Epithelial cell of proximal tubule (primary cell): ENCODE results near the gene BMPR1B. TPM values are rescaled to one million over a fixed set of nuclear protein-coding genes. Genes with fewer than 3 reads are reported as not detected.

ENCODE experiments used
- DNase-seq: peaks from one replicate; pipeline ENCODE4 v3.0.0-alpha.2; 2011; ENCODE audit warnings: low read depth
- H3K4me3 ChIP-seq: 2 replicates; pipeline ENCODE4 v1.5.1; 2011; ENCODE audit warnings: low read depth, mild to moderate bottlenecking, low read length
- total RNA-seq: library from RNA; depleted of rRNA; stranded (reverse); fragments of >200 nt; gene quantifications from 2 replicates; pipeline ENCODE4 v1.2.3, GENCODE V29; 2015
- TF ChIP-seq, protein P1 (sequence below): conservative IDR thresholded peaks from 2 replicates; pipeline ENCODE4 v1.5.1; 2012; ENCODE audit warnings: low read depth, mild to moderate bottlenecking, low read length

The BMPR1B gene
- total RNA-seq, 1 donor from 2014 or later = 2.0 TPM

DNA sequence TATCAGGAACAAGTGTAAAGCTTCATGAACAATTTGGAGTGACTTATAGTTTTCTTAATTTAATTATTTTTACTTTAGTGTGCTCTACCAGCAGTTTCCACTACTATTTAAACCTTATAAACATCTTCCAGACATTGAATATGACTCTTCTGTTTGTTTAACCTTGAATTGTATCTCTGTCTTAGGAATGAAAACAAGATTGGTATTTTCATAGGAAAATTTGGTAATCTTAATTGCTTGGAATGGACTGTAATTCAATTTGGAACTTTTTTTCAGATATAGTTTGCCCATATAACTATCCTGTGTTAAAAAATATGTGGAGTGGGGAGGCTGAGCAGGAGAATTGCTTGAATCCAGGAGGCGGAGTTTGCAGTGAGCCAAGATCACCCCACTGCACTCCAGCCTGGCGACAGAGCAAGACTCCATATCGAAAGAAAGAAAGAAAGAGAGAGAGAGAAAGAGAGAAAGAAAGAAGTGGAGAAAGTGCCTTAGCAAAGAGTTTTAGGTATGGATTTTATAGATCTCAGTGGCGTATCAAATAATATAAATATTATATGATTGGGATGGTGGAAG is 242.4 kb downstream of the BMPR1B start:
- no peak overlapping the region for H3K4me3 ChIP-seq
- TF ChIP-seq, protein P1, sequence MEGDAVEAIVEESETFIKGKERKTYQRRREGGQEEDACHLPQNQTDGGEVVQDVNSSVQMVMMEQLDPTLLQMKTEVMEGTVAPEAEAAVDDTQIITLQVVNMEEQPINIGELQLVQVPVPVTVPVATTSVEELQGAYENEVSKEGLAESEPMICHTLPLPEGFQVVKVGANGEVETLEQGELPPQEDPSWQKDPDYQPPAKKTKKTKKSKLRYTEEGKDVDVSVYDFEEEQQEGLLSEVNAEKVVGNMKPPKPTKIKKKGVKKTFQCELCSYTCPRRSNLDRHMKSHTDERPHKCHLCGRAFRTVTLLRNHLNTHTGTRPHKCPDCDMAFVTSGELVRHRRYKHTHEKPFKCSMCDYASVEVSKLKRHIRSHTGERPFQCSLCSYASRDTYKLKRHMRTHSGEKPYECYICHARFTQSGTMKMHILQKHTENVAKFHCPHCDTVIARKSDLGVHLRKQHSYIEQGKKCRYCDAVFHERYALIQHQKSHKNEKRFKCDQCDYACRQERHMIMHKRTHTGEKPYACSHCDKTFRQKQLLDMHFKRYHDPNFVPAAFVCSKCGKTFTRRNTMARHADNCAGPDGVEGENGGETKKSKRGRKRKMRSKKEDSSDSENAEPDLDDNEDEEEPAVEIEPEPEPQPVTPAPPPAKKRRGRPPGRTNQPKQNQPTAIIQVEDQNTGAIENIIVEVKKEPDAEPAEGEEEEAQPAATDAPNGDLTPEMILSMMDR = no peak
- DNase-seq = no peak

DNA sequence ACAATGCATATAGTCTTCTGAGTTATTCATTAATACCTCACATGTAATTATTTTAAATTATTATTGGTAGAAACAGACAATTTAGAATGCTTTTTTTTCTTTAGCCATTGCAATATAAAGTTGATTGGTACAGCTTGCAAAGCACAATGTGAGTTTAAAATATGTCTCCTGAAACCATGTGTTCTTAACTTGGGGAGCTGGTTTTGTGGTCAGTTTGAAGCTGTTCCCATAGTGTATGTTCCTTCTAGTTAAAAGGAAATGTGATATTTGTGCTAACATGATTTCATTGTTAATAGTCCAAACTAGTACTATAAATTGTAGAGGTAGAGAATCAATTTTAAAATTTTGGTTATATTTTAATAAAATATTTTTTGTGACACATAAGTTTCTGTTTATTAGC is 247.2 kb downstream of the BMPR1B start:
- DNase-seq = no peak
- no peak overlapping the region for H3K4me3 ChIP-seq
- TF ChIP-seq, protein P1 = no peak

DNA sequence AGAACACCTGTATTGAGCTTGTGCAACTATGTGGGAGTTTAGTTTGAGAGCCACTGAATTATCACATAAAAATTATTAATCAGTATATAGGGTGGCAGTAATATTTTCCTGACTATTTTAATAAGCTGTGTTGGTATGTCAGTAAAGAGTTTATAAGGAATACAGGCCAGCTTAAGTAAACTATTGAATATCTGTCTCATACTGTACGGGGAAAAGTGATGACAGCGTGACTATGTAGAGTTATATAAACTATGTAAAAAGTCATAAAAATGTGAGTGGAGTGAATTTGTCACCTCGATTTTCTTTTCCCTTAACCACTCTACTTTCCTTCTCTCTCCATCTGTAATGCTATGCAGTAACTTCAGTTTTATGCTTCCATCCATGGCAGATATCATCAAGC is 250.2 kb downstream of the BMPR1B start:
- H3K4me3 ChIP-seq = no peak overlapping the region
- no peak for DNase-seq
- TF ChIP-seq, protein P1 = no peak

DNA sequence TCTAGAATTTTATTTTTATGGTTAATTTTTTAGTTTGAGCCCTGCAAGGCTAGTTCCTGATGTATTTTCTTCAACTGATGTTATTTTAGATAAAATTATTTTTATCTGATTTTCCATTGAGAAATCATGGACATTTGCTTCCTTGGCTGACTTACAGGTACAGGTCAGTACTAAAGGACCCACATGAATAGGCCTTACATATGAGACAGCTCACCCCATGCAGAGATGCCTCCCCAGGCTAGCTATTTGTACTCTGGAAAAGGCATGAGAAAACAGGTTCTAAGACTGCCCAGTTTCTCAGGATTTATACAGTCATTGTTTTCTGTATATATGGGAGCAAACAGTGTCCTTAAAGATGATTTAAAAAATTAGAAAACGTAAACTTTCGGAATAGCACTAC is 255.5 kb downstream of the BMPR1B start:
- H3K4me3 ChIP-seq = no peak overlapping the region
- TF ChIP-seq, protein P1 = no peak
- DNase-seq = no peak

DNA sequence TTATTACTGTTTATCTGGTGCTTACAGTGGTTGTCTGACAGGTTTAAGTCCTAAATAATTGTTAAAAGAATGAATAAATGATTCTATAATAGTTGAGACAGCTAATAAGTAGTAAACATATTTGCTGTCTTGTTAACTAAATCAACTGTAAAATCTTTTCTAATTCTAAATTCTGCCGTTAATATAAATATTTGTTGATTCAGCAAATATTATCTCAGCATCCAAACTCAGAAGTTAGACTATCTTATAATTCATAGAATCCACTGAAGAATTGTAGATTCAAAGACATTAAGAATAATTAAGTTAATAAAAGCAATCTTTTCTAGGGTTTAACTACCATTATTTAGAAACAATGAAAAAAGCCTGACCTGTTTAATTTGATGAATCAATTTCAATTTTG is 256.3 kb downstream of the BMPR1B start:
- TF ChIP-seq, protein P1 = no peak
- H3K4me3 ChIP-seq = no peak overlapping the region
- no peak for DNase-seq

DNA sequence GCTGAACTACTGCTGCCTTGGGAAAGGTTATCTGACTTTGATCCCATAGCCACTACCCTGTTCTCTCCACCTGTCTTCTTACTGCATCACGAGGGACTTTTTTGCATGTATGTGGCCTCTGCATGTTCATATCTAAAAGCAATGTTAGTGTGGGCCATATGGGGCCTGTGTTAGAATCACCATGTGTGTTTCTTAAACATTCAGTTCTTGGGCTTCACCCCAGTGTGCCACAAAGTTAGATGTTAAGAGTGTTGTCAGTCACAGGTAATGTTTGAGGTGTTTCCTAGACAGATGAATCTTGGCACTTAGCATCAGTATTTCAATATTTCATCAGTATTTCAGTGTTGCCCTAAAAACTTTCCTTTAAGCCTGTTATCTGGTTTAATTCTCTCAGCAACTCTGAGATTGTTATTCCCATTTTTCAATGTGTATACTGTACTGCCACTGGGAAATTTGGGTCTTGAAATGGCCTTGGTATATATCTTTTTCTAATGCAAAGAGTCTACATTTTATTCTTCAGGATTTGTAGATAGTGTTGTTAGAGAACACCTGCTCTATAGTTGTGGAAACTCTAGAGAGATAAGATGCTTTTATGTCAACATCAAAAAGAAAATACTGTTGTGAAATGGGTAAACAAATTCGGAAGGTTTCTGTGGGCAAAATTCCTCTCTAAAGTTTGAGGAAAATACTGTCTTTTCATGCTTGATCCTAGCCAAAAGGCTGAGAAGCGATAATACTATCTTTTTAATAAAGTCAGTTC is 259.7 kb downstream of the BMPR1B start:
- TF ChIP-seq, protein P1 = no peak
- H3K4me3 ChIP-seq = no peak overlapping the region
- DNase-seq = no peak

DNA sequence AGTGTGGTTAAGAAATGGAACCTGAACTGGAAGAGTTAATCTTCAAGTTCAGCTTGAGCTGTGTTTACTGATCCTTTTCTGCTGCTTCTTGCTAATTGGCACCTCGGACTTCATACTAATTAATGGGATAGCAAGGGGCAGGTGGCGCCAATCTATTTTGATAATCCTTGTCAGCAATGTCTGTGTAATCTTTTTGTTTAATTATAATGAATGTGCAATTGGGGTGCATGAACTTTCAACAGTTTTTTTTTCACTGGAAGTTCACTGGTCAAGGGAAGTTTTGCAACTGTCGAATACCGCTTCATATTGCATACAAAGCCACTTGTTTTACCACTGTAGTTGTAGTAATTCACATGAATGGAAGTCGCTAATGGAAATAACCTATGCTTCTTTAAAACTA is 261.0 kb downstream of the BMPR1B start:
- TF ChIP-seq, protein P1 = no peak
- no peak overlapping the region for H3K4me3 ChIP-seq
- no peak for DNase-seq
